Type B pancreatic cell (in vitro differentiated cells): Measurements from ENCODE around the gene PPP1R2C. TPM values are rescaled to one million over a fixed set of nuclear protein-coding genes. Genes with fewer than 3 reads are reported as not detected.

Experiments used
- DNase-seq: peaks from one replicate; pipeline ENCODE4 v3.0.0; 2021; ENCODE audit warnings: mixed read lengths; ENCODE audit not compliant: unreplicated experiment; ENCODE audit errors: extremely low spot score
- H3K27ac Mint-ChIP-seq: 2 replicates; pipeline ENCODE4 v1.8.0; 2021; ENCODE audit warnings: mild to moderate bottlenecking, mixed read lengths
- H3K27me3 Mint-ChIP-seq: 2 replicates; pipeline ENCODE4 v1.8.0; 2021; ENCODE audit warnings: mixed read lengths
- H3K36me3 Mint-ChIP-seq: 2 replicates; pipeline ENCODE4 v1.8.0; 2021; ENCODE audit warnings: mixed read lengths
- H3K4me1 Mint-ChIP-seq: one replicate; pipeline ENCODE4 v1.8.0; 2021; ENCODE audit warnings: mixed read lengths; ENCODE audit not compliant: unreplicated experiment
- H3K4me3 Mint-ChIP-seq: 2 replicates; pipeline ENCODE4 v1.8.0; 2021; ENCODE audit warnings: mild to moderate bottlenecking, mixed read lengths
- H3K9me3 Mint-ChIP-seq: 2 replicates; pipeline ENCODE4 v1.8.0; 2021; ENCODE audit warnings: mixed read lengths
- CTCF ChIP-seq: fragments of 200-600 bp; sonication (generic); conservative IDR thresholded peaks from 2 replicates; pipeline ENCODE4 v1.5.0; 2021; ENCODE audit warnings: antibody characterized with exemption, mild to moderate bottlenecking
- total RNA-seq: library from RNA; stranded (reverse); gene quantifications from 2 replicates; pipeline ENCODE4 v1.2.1, GENCODE V29; 2021; ENCODE audit warnings: low replicate concordance

The PPP1R2C gene
- total RNA-seq, 1 donor from 2014 or later = not detected

- no peaks in the 10 kb centered on the region for H3K27me3 Mint-ChIP-seq
- no peaks in the 10 kb centered on the region for H3K4me1 Mint-ChIP-seq
- H3K27ac Mint-ChIP-seq = peak overlapping the region; percentile 51
- DNase-seq = no peak
- H3K36me3 Mint-ChIP-seq = no peaks in the 10 kb centered on the region
- no peak overlapping the region for H3K4me3 Mint-ChIP-seq
- TF ChIP-seq CTCF = no peak
- H3K9me3 Mint-ChIP-seq = peaks cover under 1% of the 10 kb centered on the region
These were observed 19.8 kb upstream of the PPP1R2C start for GRCh38 chrX:42797651-42798269.

GRCh38 chrX:42783451-42783850, 5.5 kb upstream of the PPP1R2C start:
- Mint-ChIP-seq H3K27me3 (no peaks in the 10 kb centered on the region), H3K9me3 (peaks cover 10% of the 10 kb centered on the region), H3K36me3 (no peaks in the 10 kb centered on the region), H3K27ac (no peak overlapping the region), H3K4me1 (peaks cover 6% of the 10 kb centered on the region), H3K4me3 (no peak overlapping the region)
- no peak for DNase-seq
- no peak for TF ChIP-seq CTCF

DNA sequence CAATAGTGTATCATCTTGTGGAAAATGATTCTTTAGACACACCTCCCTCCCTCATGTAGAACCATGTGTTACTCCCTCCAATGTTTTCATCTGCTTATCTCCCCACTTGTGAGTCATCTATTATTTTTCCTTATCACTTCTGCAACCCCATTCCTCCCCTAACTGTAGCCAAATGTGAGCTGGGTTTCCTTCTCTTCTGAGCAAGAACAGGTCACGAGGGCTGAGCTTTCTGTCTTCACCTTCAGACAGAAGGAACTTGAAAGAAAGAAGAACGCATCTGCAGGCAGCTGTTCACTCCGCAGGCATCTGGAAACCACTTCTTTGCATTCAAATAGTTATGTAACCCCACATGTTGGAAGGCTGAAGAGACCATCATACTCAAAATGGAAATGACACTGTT, 1.8 kb downstream of the PPP1R2C start:
- H3K27me3 Mint-ChIP-seq = no peaks in the 10 kb centered on the region
- no peaks in the 10 kb centered on the region for H3K36me3 Mint-ChIP-seq
- H3K4me3 Mint-ChIP-seq = no peak overlapping the region
- TF ChIP-seq CTCF = no peak
- peaks cover 6% of the 10 kb centered on the region for H3K4me1 Mint-ChIP-seq
- peaks cover 10% of the 10 kb centered on the region for H3K9me3 Mint-ChIP-seq
- no peak for DNase-seq
- no peak overlapping the region for H3K27ac Mint-ChIP-seq

DNA sequence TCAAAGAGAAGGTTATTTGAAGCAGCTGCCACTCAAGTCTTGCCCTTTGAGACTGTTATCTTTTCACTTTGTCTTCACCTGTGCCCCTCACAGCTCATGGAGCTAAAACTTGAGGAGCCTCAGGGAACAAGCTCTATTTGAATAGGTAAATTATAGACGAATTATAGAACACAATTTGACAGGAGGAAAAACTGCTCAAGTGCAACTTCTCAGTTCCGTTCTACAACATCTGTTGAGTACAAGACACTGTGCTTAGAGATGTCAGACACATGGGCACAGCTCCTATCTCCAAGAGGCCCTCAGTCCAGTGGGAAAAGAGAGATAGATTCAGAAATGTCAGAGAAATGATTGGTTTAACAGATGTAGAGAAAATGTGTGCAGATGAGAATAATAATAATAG, 5.1 kb downstream of the PPP1R2C start:
- no peak for DNase-seq
- no peaks in the 10 kb centered on the region for H3K9me3 Mint-ChIP-seq
- no peak overlapping the region for H3K27ac Mint-ChIP-seq
- no peak for TF ChIP-seq CTCF
- H3K27me3 Mint-ChIP-seq = no peaks in the 10 kb centered on the region
- H3K36me3 Mint-ChIP-seq = no peaks in the 10 kb centered on the region
- H3K4me1 Mint-ChIP-seq = no peaks in the 10 kb centered on the region
- H3K4me3 Mint-ChIP-seq = no peak overlapping the region

- no peak for DNase-seq
- H3K36me3 Mint-ChIP-seq = no peaks in the 10 kb centered on the region
- H3K4me1 Mint-ChIP-seq = no peaks in the 10 kb centered on the region
- H3K27me3 Mint-ChIP-seq = no peaks in the 10 kb centered on the region
- no peak overlapping the region for H3K4me3 Mint-ChIP-seq
- no peak overlapping the region for H3K27ac Mint-ChIP-seq
- no peaks in the 10 kb centered on the region for H3K9me3 Mint-ChIP-seq
- no peak for TF ChIP-seq CTCF
These were observed 6.2 kb downstream of the PPP1R2C start for GRCh38 chrX:42771506-42772335.
